Ovary (tissue), 9 donors: ENCODE results near the gene TENM4. TPM values are rescaled to one million over a fixed set of nuclear protein-coding genes. Genes with fewer than 3 reads are reported as not detected.
A peak's percentile ranks its signal among the peaks of the same experiment; 100 is the strongest.

Source experiments
- DNase-seq, 5 donors: peaks; one replicate each; pipeline ENCODE4 v3.0.0-alpha.2; 2019 to 2020
- H3K27ac ChIP-seq, 2 donors: fragments of 200-600 bp; one replicate each; pipeline versions ENCODE4 v1.5.1 to v1.8.0; 2019 to 2022
- H3K27me3 ChIP-seq: fragments of 200-600 bp; one replicate; pipeline ENCODE4 v1.8.0; 2022
- H3K36me3 ChIP-seq: fragments of 200-600 bp; sonication (generic); one replicate; pipeline ENCODE4 v1.5.1; 2019
- H3K4me1 ChIP-seq: one replicate; pipeline ENCODE4 v1.8.1; 2013; ENCODE audit warnings: mild to moderate bottlenecking, moderate library complexity; ENCODE audit not compliant: insufficient read depth
- H3K4me3 ChIP-seq: fragments of 200-600 bp; sonication (generic); one replicate; pipeline ENCODE4 v1.5.1; 2017
- H3K9me3 ChIP-seq, 2 donors: fragments of 200-600 bp in 1 of 2; sonication (generic) in 1 of 2; one replicate each; pipeline versions ENCODE4 v1.5.1 to v1.8.1; 2013 to 2019; ENCODE audit warnings: mild to moderate bottlenecking in 1 of 2, moderate library complexity in 1 of 2
- CTCF ChIP-seq, 3 donors: fragments of 450-650 bp in 2 of 3; fragments of 200-600 bp in 1 of 3; IDR thresholded peaks; one replicate each; pipeline versions ENCODE4 v1.5.1 to v1.8.0; 2016 to 2022; ENCODE audit warnings: antibody characterized with exemption in 3 of 3, mild to moderate bottlenecking in 1 of 3
- EP300 ChIP-seq: sonication (generic); formaldehyde crosslinking; IDR thresholded peaks from one replicate; pipeline ENCODE4 v1.6.1; 2017; ENCODE audit warnings: antibody characterized with exemption
- POLR2A ChIP-seq: fragments of 450-650 bp; IDR thresholded peaks from one replicate; pipeline ENCODE4 v1.6.1; 2017; ENCODE audit warnings: antibody characterized with exemption, mild to moderate bottlenecking, moderate library complexity
- WGBS, 3 donors: extraction: QIAGEN DNeasy Blood & Tissue Kit in 1 of 3; methylation state at CpG; one replicate each; pipeline versions ENCODE4 v1.1.5 to v1.1.7; 2013 to 2017; 5-methylcytosine and 5-hydroxymethylcytosine counted together
- intact Hi-C, 4 donors: fragments of 100-400 bp; cut with DNase I; formaldehyde crosslinking; loops; one replicate each; pipeline versions ENCODE4 v1.11.0 to v1.15.1; 2022 to 2023
- polyA plus RNA-seq, 2 donors: library from polyadenylated mRNA; stranded (reverse); fragments of 200-250 nt in 1 of 2; fragments of 350-450 nt in 1 of 2; fragmentation: Illumina TruSeq in 1 of 2; extraction: RNeasy Lipid Tissue Mini Kit (QIAGEN cat#74804) in 1 of 2; gene quantifications; one replicate each; pipeline ENCODE4 v1.2.3, GENCODE V29; 2013 to 2014
- total RNA-seq, 7 donors: library from RNA; depleted of rRNA in 2 of 7; stranded (reverse); fragments of >200 nt in 2 of 7; fragmentation: NEBNext Ultra II Directional in 3 of 7; extraction: Animal tissue kit (Norgen Biotek cat#: 25700) in 3 of 7; gene quantifications; one replicate each; pipeline versions ENCODE4 v1.1.0 to v1.2.4, GENCODE V29; 2016 to 2023
- donor health status: DM: no; HTN: no; CAD: no; lungs with moderate emphysema.
- donor health status: DM: no; HTN: no; CAD: no.
- donor health status: Bipolar disorder and iron deficiency.
- donor health status: DM: yes; HTN: yes; CAD: no.
- donor health status: DM: no; HTN: no; CAD: no.
- donor health status: DM: yes; HTN: yes; CAD: no.

Gene TENM4
- total and polyA plus RNA-seq, 9 donors: 11.0 to 206 (median 107) TPM

- WGBS, 3 donors: 18 to 27% (median 26%) methylated on average over 10 of the region's 10 CpGs
Observed at GRCh38 chr11:79436919-79437277, 3.9 kb downstream of the TENM4 start.

GRCh38 chr11:79434283-79434682 is 6.5 kb downstream of the TENM4 start:
- peaks cover 6% of the 10 kb centered on the region for H3K4me1 ChIP-seq
- no peak overlapping the region for H3K4me3 ChIP-seq
- no peaks in the 10 kb centered on the region for H3K36me3 ChIP-seq
- H3K9me3 ChIP-seq: no peaks in the 10 kb centered on the region
- intact Hi-C loops: loop anchor here in 2 of 4 donors (10.0 kb wide), 2 partner anchors 189 to 199 kb away; no protein-coding TSS in a partner anchor
- H3K27me3 ChIP-seq: no peaks in the 10 kb centered on the region
- WGBS, 3 donors: 8 to 14% (median 14%) methylated on average over 2 of the region's 2 CpGs
- peak in 2 of 5 donors; percentile 34 to 45 for DNase-seq
- no peak for TF ChIP-seq POLR2A
- TF ChIP-seq CTCF (IDR thresholded peaks at IDR 0.05): no peak
- no peak for TF ChIP-seq EP300
- H3K27ac ChIP-seq: peak overlapping the region in 1 of 2 donors; percentile 22

More at GRCh38 chr11:79436919-79437277, 3.9 kb downstream of the TENM4 start:
- Histone ChIP-seq H3K36me3 (no peaks in the 10 kb centered on the region), H3K4me1 (peaks cover 9% of the 10 kb centered on the region), H3K9me3 (no peaks in the 10 kb centered on the region), H3K4me3 (peak overlapping the region; percentile 63), H3K27ac (peak overlapping the region in 1 of 2 donors; percentile 84), H3K27me3 (no peaks in the 10 kb centered on the region)
- no peak for TF ChIP-seq EP300
- TF ChIP-seq POLR2A: no peak
- no peak for TF ChIP-seq CTCF (IDR thresholded peaks at IDR 0.05)
- intact Hi-C loops: loop anchor here in 2 of 4 donors (5.0 to 10.0 kb wide), 3 partner anchors 192 to 265 kb away; no protein-coding TSS in a partner anchor
- DNase-seq: no peak

GRCh38 chr11:79432138-79432537 is 8.7 kb downstream of the TENM4 start:
- no peaks in the 10 kb centered on the region for H3K27me3 ChIP-seq
- no peaks in the 10 kb centered on the region for H3K9me3 ChIP-seq
- intact Hi-C loops: loop anchor here in 2 of 4 donors (10.0 kb wide), 2 partner anchors 187 to 197 kb away; no protein-coding TSS in a partner anchor
- 28 to 41% (median 36%) methylated on average over 2 of the region's 2 CpGs for WGBS, 3 donors
- TF ChIP-seq POLR2A (no peak), EP300 (no peak), CTCF (IDR thresholded peaks at IDR 0.05) (no peak)
- no peak overlapping the region for H3K4me3 ChIP-seq
- no peak overlapping the region for H3K27ac ChIP-seq
- no peak for DNase-seq
- peaks cover 8% of the 10 kb centered on the region for H3K4me1 ChIP-seq
- H3K36me3 ChIP-seq: no peaks in the 10 kb centered on the region

- H3K9me3 ChIP-seq: no peaks in the 10 kb centered on the region
- H3K27ac ChIP-seq: no peak overlapping the region
- H3K4me1 ChIP-seq: peaks cover 7% of the 10 kb centered on the region
- intact Hi-C loops: loop anchor here in 2 of 4 donors (10.0 kb wide), 2 partner anchors 187 to 197 kb away; no protein-coding TSS in a partner anchor
- TF ChIP-seq POLR2A: no peak
- TF ChIP-seq CTCF (IDR thresholded peaks at IDR 0.05): no peak
- TF ChIP-seq EP300: no peak
- H3K27me3 ChIP-seq: no peaks in the 10 kb centered on the region
- no peak overlapping the region for H3K4me3 ChIP-seq
- DNase-seq: no peak
- WGBS, 3 donors: 76 to 86% (median 77%) methylated on average over 1 of the region's 1 CpG
- no peaks in the 10 kb centered on the region for H3K36me3 ChIP-seq
Observed at GRCh38 chr11:79431535-79431934, 9.3 kb downstream of the TENM4 start.
